MCF 10A (cell line): Measurements from ENCODE around the gene RASAL1. TPM values are rescaled to one million over a fixed set of nuclear protein-coding genes. Genes with fewer than 3 reads are reported as not detected.
A peak's percentile ranks its signal among the peaks of the same experiment; 100 is the strongest.

ENCODE experiments used
- BruUV-seq: library from RNA; stranded (reverse); fragments of 400-500 nt; replicated peaks from 2 replicates; lab custom pipeline; 2021; lab: Mats Ljungman, UMichigan
- CTCF ChIA-PET: fragments of 300-600 bp; sonication (Branson Sonifier 250); formaldehyde crosslinking; extraction: SDS; loops from one replicate; lab custom pipeline; 2021; ENCODE audit warnings: antibody characterized with exemption, inconsistent platforms; lab: Yijun Ruan, JAX
- POLR2A ChIA-PET: fragments of 300-600, 350-650 bp; sonication (Branson Sonifier 250); formaldehyde crosslinking; extraction: SDS; loops from one replicate; lab custom pipeline; 2020; ENCODE audit warnings: antibody characterized with exemption, inconsistent platforms; lab: Yijun Ruan, JAX
- DNase-seq: peaks from one replicate; pipeline ENCODE4 v3.0.0-alpha.2; 2018; ENCODE audit not compliant: unreplicated experiment
- H3K27ac Mint-ChIP-seq: one replicate; pipeline ENCODE4 v1.8.0; 2022; ENCODE audit warnings: mild to moderate bottlenecking, low read depth, mixed read lengths; ENCODE audit not compliant: unreplicated experiment
- H3K27me3 Mint-ChIP-seq: one replicate; pipeline ENCODE4 v1.8.0; 2022; ENCODE audit warnings: mixed read lengths; ENCODE audit not compliant: insufficient read depth, unreplicated experiment
- H3K36me3 Mint-ChIP-seq: one replicate; pipeline ENCODE4 v1.8.0; 2022; ENCODE audit warnings: mild to moderate bottlenecking, moderate library complexity, mixed read lengths; ENCODE audit not compliant: insufficient read depth, unreplicated experiment
- H3K4me1 Mint-ChIP-seq: one replicate; pipeline ENCODE4 v1.8.0; 2022; ENCODE audit warnings: mixed read lengths; ENCODE audit not compliant: insufficient read depth, unreplicated experiment
- H3K4me3 Mint-ChIP-seq: one replicate; pipeline ENCODE4 v1.8.0; 2022; ENCODE audit warnings: mild to moderate bottlenecking, moderate library complexity, mixed read lengths; ENCODE audit not compliant: unreplicated experiment
- H3K9me3 Mint-ChIP-seq: one replicate; pipeline ENCODE4 v1.8.0; 2022; ENCODE audit warnings: mixed read lengths; ENCODE audit not compliant: unreplicated experiment
- intact Hi-C: fragments of 100-400 bp; cut with micrococcal nuclease; formaldehyde crosslinking; loops from 2 replicates; pipeline ENCODE4 v1.14.1; 2022
- total RNA-seq: library from RNA; stranded (reverse); gene quantifications from 2 replicates; pipeline ENCODE4 v1.2.3, GENCODE V29; 2022
- TF ChIP-seq, protein P1 (sequence below): fragments of 200-600 bp; IDR thresholded peaks from one replicate; pipeline ENCODE4 v1.8.0; 2022; ENCODE audit warnings: antibody characterized with exemption, mild to moderate bottlenecking; ENCODE audit not compliant: unreplicated experiment

Gene RASAL1
- total RNA-seq, 1 experiment from 2014 or later, result not detected

DNA sequence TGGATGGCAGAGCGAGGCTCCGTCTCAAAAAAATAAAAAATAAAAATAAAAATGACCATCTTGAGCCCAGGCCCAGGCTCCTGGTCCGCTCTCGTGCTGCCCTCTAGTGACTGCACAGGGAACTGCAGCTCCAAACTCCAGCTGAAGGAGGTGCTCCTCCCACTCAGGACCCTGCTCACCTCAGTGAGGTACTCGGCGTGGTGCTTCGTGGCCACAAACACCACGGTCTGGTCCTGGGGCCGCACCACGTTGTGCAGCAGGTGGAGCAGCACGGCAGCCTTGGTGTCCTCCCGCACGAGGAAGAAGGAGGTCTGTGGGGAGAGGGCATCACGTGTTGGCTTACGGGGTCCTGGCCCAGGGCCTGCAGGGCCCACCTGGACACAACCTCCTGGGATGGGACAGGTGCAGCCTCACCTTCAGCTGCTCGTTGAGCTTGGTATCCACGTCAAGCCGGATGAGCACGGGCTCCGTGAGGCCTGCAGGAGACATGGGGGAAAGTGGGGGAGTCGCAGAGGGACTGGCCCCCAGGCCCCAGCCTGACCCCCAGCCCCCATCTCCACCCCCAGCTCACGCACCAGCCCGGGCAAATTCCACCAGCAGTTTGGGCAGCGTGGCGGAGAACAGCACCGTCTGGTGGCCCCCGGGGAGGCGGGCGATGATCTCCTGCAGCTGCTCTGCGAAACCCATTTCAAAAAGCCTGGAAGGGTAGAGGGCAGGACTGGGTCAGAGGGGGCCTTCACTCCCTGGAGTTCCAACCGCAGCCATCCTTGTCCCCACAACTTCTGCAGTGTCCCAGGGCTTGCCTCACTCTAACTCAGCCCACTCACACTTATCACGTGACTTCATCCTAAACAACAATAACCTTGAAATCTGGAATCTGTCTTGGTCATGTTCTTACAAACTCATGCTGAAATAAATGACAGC lies 39.2 kb upstream of the RASAL1 start:
- peak; percentile 67 for DNase-seq
- CTCF ChIA-PET, result interaction anchor here (0.6 to 9.7 kb wide), 32 partner anchors 9 to 763 kb away, joined by 3 to 131 read pairs (median 3); partner anchors contain the start of gene CFAP73
- no TSS peak for BruUV-seq
- peaks cover 5% of the 10 kb centered on the region for H3K4me1 Mint-ChIP-seq
- peak overlapping the region; percentile 14 for H3K27ac Mint-ChIP-seq
- no peaks in the 10 kb centered on the region for H3K9me3 Mint-ChIP-seq
- H3K4me3 Mint-ChIP-seq, result no peak overlapping the region
- intact Hi-C loops, result loop anchor here (1.0 kb wide), 2 partner anchors 126 to 181 kb away; no protein-coding TSS in a partner anchor
- POLR2A ChIA-PET, result interaction anchor here (0.7 to 4.1 kb wide), 3 partner anchors 11 to 137 kb away, joined by 3 to 25 read pairs (median 3); partner anchors contain the start of genes DDX54, RITA1 and TPCN1
- peaks cover 96% of the 10 kb centered on the region for H3K36me3 Mint-ChIP-seq
- TF ChIP-seq, protein P1, sequence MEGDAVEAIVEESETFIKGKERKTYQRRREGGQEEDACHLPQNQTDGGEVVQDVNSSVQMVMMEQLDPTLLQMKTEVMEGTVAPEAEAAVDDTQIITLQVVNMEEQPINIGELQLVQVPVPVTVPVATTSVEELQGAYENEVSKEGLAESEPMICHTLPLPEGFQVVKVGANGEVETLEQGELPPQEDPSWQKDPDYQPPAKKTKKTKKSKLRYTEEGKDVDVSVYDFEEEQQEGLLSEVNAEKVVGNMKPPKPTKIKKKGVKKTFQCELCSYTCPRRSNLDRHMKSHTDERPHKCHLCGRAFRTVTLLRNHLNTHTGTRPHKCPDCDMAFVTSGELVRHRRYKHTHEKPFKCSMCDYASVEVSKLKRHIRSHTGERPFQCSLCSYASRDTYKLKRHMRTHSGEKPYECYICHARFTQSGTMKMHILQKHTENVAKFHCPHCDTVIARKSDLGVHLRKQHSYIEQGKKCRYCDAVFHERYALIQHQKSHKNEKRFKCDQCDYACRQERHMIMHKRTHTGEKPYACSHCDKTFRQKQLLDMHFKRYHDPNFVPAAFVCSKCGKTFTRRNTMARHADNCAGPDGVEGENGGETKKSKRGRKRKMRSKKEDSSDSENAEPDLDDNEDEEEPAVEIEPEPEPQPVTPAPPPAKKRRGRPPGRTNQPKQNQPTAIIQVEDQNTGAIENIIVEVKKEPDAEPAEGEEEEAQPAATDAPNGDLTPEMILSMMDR, result peak; percentile 96
- H3K27me3 Mint-ChIP-seq, result no peaks in the 10 kb centered on the region

DNA sequence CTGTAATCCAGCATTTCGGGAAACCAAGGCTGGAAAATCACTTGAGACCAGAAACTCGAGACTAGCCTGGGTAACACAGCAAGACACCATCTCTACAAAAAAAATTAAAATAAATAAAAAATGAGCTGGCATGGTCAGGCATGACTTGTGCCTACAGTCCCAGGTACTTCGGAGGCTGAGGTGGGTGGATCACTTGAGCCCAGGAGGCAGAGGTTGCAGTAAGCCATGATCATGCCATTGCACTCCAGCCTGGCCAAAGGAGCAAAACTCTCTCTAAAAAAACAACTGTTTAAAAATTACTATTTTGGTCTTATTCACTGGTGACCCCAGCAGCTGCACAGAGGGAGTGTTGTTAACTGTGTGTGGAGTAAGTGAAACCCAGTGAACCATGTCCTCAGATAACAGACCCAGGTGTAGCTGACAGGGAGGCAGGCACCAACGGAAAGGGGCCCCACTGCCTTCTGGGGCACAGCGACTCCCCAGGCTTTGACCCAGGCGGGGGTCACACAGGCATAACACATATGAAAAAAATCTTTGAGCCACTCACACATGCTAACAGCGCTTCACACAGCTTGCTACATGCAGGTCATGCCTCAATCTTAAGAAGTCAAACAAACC lies 37.6 kb upstream of the RASAL1 start:
- no peak overlapping the region for H3K27ac Mint-ChIP-seq
- DNase-seq, result no peak

DNA sequence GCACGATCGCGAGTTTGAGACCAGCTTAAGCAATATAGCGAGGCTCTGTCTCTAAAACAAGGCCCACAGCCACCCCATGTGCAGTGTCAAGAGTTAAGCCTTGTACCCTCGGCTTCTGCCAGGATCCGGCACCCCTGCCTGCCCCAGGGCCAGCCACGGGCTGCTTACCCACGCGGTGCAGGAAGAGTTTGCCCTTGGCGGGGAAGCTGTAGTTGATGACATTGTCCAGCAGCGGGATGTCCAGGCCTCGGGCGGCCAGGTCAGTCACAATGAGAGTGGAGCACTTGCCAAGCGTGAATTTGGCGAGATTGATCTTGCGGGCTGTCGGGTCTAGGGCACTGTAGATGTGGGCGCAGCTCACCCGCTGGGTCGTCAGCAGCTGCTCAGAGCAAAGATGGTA lies 36.6 kb upstream of the RASAL1 start:
- intact Hi-C loops, result no loop called here
- CTCF ChIA-PET, result interaction anchor here (0.6 to 9.7 kb wide), 10 partner anchors 13 to 241 kb away, joined by 3 to 131 read pairs (median 4); no protein-coding TSS in a partner anchor

More for the DNA sequence above, 37.6 kb upstream of the RASAL1 start:
- POLR2A ChIA-PET, result interaction anchor here (1.0 kb wide), 1 partner anchor 135 kb away, joined by 3 read pairs; no protein-coding TSS in a partner anchor
- H3K27me3 Mint-ChIP-seq, result no peaks in the 10 kb centered on the region
- no TSS peak for BruUV-seq
- H3K9me3 Mint-ChIP-seq, result no peaks in the 10 kb centered on the region
- H3K4me3 Mint-ChIP-seq, result no peak overlapping the region
- CTCF ChIA-PET, result interaction anchor here (0.6 to 9.7 kb wide), 19 partner anchors 9 to 691 kb away, joined by 3 to 131 read pairs (median 5); no protein-coding TSS in a partner anchor
- intact Hi-C loops, result no loop called here
- TF ChIP-seq, protein P1, result no peak
- H3K36me3 Mint-ChIP-seq, result peaks cover 95% of the 10 kb centered on the region
- H3K4me1 Mint-ChIP-seq, result peaks cover 5% of the 10 kb centered on the region

More for the DNA sequence above, 36.6 kb upstream of the RASAL1 start:
- TF ChIP-seq, protein P1, result no peak
- BruUV-seq, result no TSS peak
- no peak for DNase-seq
- H3K4me1 Mint-ChIP-seq, result peaks cover 5% of the 10 kb centered on the region
- peaks cover 91% of the 10 kb centered on the region for H3K36me3 Mint-ChIP-seq
- H3K27ac Mint-ChIP-seq, result no peak overlapping the region
- H3K4me3 Mint-ChIP-seq, result no peak overlapping the region
- H3K27me3 Mint-ChIP-seq, result no peaks in the 10 kb centered on the region
- H3K9me3 Mint-ChIP-seq, result no peaks in the 10 kb centered on the region
- POLR2A ChIA-PET, result interaction anchor here (0.9 kb wide), 1 partner anchor 10 kb away, joined by 3 read pairs; no protein-coding TSS in a partner anchor
